Measurements from ENCODE around the gene RBBP6. TPM values are rescaled to one million over a fixed set of nuclear protein-coding genes. Genes with fewer than 3 reads are reported as not detected.
"Not testable (repeated sequence)": the region's sequence is repeated elsewhere in the genome, so short reads cannot be mapped to it uniquely, and the experiment has no call there.

The RBBP6 gene
- polyA plus RNA-seq, 4 donors = 20.7 to 54.3 (median 30.3) TPM

- H3K9me3 ChIP-seq (ENCODE audit: control insufficient read depth in 2 of 2, insufficient read depth in 1 of 2, low read depth in 1 of 2, low read length in 1 of 2) = peaks cover 0 to 3% of the 10 kb centered on the region in 2 donors
- no peaks in the 10 kb centered on the region for H3K27me3 ChIP-seq (ENCODE audit: control insufficient read depth in 3 of 3, insufficient read depth in 3 of 3, low read length in 3 of 3)
- H3K4me3 ChIP-seq (ENCODE audit: low read depth in 1 of 3, low read length in 3 of 3) = no peak overlapping the region
- DNase-seq = no peak
- no peaks in the 10 kb centered on the region for H3K4me1 ChIP-seq (ENCODE audit: control insufficient read depth in 3 of 3, insufficient read depth in 2 of 3, low read depth in 1 of 3, low read length in 2 of 3)
- H3K36me3 ChIP-seq (ENCODE audit: control insufficient read depth in 3 of 3, insufficient read depth in 2 of 3, low read depth in 1 of 3, low read length in 3 of 3) = peaks cover 19 to 40% (median 26%) of the 10 kb centered on the region in 3 donors
- no peak for FAIRE-seq
- H3K27ac ChIP-seq (ENCODE audit: low read depth in 1 of 3, low read length in 2 of 3) = no peak overlapping the region
These were observed 23.4 kb downstream of the RBBP6 start for GRCh38 chr16:24562811-24563210.

- no peak for FAIRE-seq
These were observed 29.0 kb downstream of the RBBP6 start for GRCh38 chr16:24568392-24568791.

GRCh38 chr16:24571096-24571495, 31.7 kb downstream of the RBBP6 start:
- no peaks in the 10 kb centered on the region for H3K4me1 ChIP-seq (ENCODE audit: control insufficient read depth in 3 of 3, insufficient read depth in 2 of 3, low read depth in 1 of 3, low read length in 2 of 3)
- H3K27ac ChIP-seq (ENCODE audit: low read depth in 1 of 3, low read length in 2 of 3) = no peak overlapping the region
- no peak for DNase-seq
- H3K27me3 ChIP-seq (ENCODE audit: control insufficient read depth in 3 of 3, insufficient read depth in 3 of 3, low read length in 3 of 3) = no peaks in the 10 kb centered on the region
- H3K9me3 ChIP-seq (ENCODE audit: control insufficient read depth in 2 of 2, insufficient read depth in 1 of 2, low read depth in 1 of 2, low read length in 1 of 2) = peaks cover 2 to 18% of the 10 kb centered on the region in 2 donors
- H3K36me3 ChIP-seq (ENCODE audit: control insufficient read depth in 3 of 3, insufficient read depth in 2 of 3, low read depth in 1 of 3, low read length in 3 of 3) = peaks cover 12 to 42% (median 25%) of the 10 kb centered on the region in 3 donors
- 89 to 97% (median 89%) methylated on average over 6 of the region's 6 CpGs for WGBS, 3 donors
- no peak overlapping the region for H3K4me3 ChIP-seq (ENCODE audit: low read depth in 1 of 3, low read length in 3 of 3)
- no peak for FAIRE-seq

More at GRCh38 chr16:24568392-24568791, 29.0 kb downstream of the RBBP6 start:
- Histone ChIP-seq H3K4me1 (ENCODE audit: control insufficient read depth in 3 of 3, insufficient read depth in 2 of 3, low read depth in 1 of 3, low read length in 2 of 3) (no peaks in the 10 kb centered on the region), H3K9me3 (ENCODE audit: control insufficient read depth in 2 of 2, insufficient read depth in 1 of 2, low read depth in 1 of 2, low read length in 1 of 2) (peaks cover 2 to 18% of the 10 kb centered on the region in 2 donors), H3K36me3 (ENCODE audit: control insufficient read depth in 3 of 3, insufficient read depth in 2 of 3, low read depth in 1 of 3, low read length in 3 of 3) (peaks cover 20 to 56% (median 31%) of the 10 kb centered on the region in 3 donors), H3K27me3 (ENCODE audit: control insufficient read depth in 3 of 3, insufficient read depth in 3 of 3, low read length in 3 of 3) (no peaks in the 10 kb centered on the region), H3K4me3 (ENCODE audit: low read depth in 1 of 3, low read length in 3 of 3) (no peak overlapping the region), H3K27ac (ENCODE audit: low read depth in 1 of 3, low read length in 2 of 3) (no peak overlapping the region)
- WGBS, 3 donors = 80 to 95% (median 90%) methylated on average over 4 of the region's 4 CpGs
- DNase-seq = no peak

GRCh38 chr16:24572069-24572468, 32.7 kb downstream of the RBBP6 start:
- no peak overlapping the region for H3K4me3 ChIP-seq (ENCODE audit: low read depth in 1 of 3, low read length in 3 of 3)
- H3K27me3 ChIP-seq (ENCODE audit: control insufficient read depth in 3 of 3, insufficient read depth in 3 of 3, low read length in 3 of 3) = no peaks in the 10 kb centered on the region
- H3K27ac ChIP-seq (ENCODE audit: low read depth in 1 of 3, low read length in 2 of 3) = no peak overlapping the region
- DNase-seq = no peak
- no peak for FAIRE-seq
- H3K36me3 ChIP-seq (ENCODE audit: control insufficient read depth in 3 of 3, insufficient read depth in 2 of 3, low read depth in 1 of 3, low read length in 3 of 3) = peaks cover 5 to 35% (median 21%) of the 10 kb centered on the region in 3 donors
- peaks cover 2 to 17% of the 10 kb centered on the region in 2 donors for H3K9me3 ChIP-seq (ENCODE audit: control insufficient read depth in 2 of 2, insufficient read depth in 1 of 2, low read depth in 1 of 2, low read length in 1 of 2)
- H3K4me1 ChIP-seq (ENCODE audit: control insufficient read depth in 3 of 3, insufficient read depth in 2 of 3, low read depth in 1 of 3, low read length in 2 of 3) = no peaks in the 10 kb centered on the region
- 94 to 100% (median 97%) methylated on average over 2 of the region's 2 CpGs for WGBS, 3 donors

GRCh38 chr16:24573141-24573540, 33.8 kb downstream of the RBBP6 start:
- Histone ChIP-seq H3K4me1 (ENCODE audit: control insufficient read depth in 3 of 3, insufficient read depth in 2 of 3, low read depth in 1 of 3, low read length in 2 of 3) (no peaks in the 10 kb centered on the region), H3K4me3 (ENCODE audit: low read depth in 1 of 3, low read length in 3 of 3) (no peak overlapping the region), H3K27me3 (ENCODE audit: control insufficient read depth in 3 of 3, insufficient read depth in 3 of 3, low read length in 3 of 3) (no peaks in the 10 kb centered on the region), H3K27ac (ENCODE audit: low read depth in 1 of 3, low read length in 2 of 3) (no peak overlapping the region), H3K9me3 (ENCODE audit: control insufficient read depth in 2 of 2, insufficient read depth in 1 of 2, low read depth in 1 of 2, low read length in 1 of 2) (peaks cover 2 to 15% of the 10 kb centered on the region in 2 donors), H3K36me3 (ENCODE audit: control insufficient read depth in 3 of 3, insufficient read depth in 2 of 3, low read depth in 1 of 3, low read length in 3 of 3) (peaks cover 3 to 28% (median 18%) of the 10 kb centered on the region in 3 donors)
- DNase-seq (no peak), FAIRE-seq (no peak)
- 94 to 97% (median 95%) methylated on average over 6 of the region's 6 CpGs for WGBS, 3 donors

GRCh38 chr16:24574515-24575485, 35.4 kb downstream of the RBBP6 start:
- not testable (repeated sequence) for H3K4me1 ChIP-seq (ENCODE audit: control insufficient read depth in 3 of 3, insufficient read depth in 2 of 3, low read depth in 1 of 3, low read length in 2 of 3); H3K9me3 ChIP-seq (ENCODE audit: control insufficient read depth in 2 of 2, insufficient read depth in 1 of 2, low read depth in 1 of 2, low read length in 1 of 2); H3K27ac ChIP-seq (ENCODE audit: low read depth in 1 of 3, low read length in 2 of 3); H3K27me3 ChIP-seq (ENCODE audit: control insufficient read depth in 3 of 3, insufficient read depth in 3 of 3, low read length in 3 of 3); FAIRE-seq; H3K4me3 ChIP-seq (ENCODE audit: low read depth in 1 of 3, low read length in 3 of 3); DNase-seq
- WGBS, 3 donors = 97 to 98% (median 97%) methylated on average over 43 to 64 of the region's 66 CpGs
- H3K36me3 ChIP-seq (ENCODE audit: control insufficient read depth in 3 of 3, insufficient read depth in 2 of 3, low read depth in 1 of 3, low read length in 3 of 3) = peaks cover 0 to 18% (median 7%) of the 10 kb centered on the region in 3 donors

GRCh38 chr16:24575791-24576190, 36.4 kb downstream of the RBBP6 start:
- H3K27me3 ChIP-seq (ENCODE audit: control insufficient read depth in 3 of 3, insufficient read depth in 3 of 3, low read length in 3 of 3); DNase-seq; FAIRE-seq; H3K4me1 ChIP-seq (ENCODE audit: control insufficient read depth in 3 of 3, insufficient read depth in 2 of 3, low read depth in 1 of 3, low read length in 2 of 3); H3K9me3 ChIP-seq (ENCODE audit: control insufficient read depth in 2 of 2, insufficient read depth in 1 of 2, low read depth in 1 of 2, low read length in 1 of 2); H3K27ac ChIP-seq (ENCODE audit: low read depth in 1 of 3, low read length in 2 of 3); H3K4me3 ChIP-seq (ENCODE audit: low read depth in 1 of 3, low read length in 3 of 3): not testable (repeated sequence)
- H3K36me3 ChIP-seq (ENCODE audit: control insufficient read depth in 3 of 3, insufficient read depth in 2 of 3, low read depth in 1 of 3, low read length in 3 of 3) = peaks cover 0 to 13% (median 6%) of the 10 kb centered on the region in 3 donors
- WGBS, 3 donors = 88 to 89% (median 89%) methylated on average over 4 of the region's 4 CpGs

- Histone ChIP-seq H3K4me3 (ENCODE audit: low read depth in 1 of 3, low read length in 3 of 3) (no peak overlapping the region), H3K36me3 (ENCODE audit: control insufficient read depth in 3 of 3, insufficient read depth in 2 of 3, low read depth in 1 of 3, low read length in 3 of 3) (no peaks in the 10 kb centered on the region), H3K9me3 (ENCODE audit: control insufficient read depth in 2 of 2, insufficient read depth in 1 of 2, low read depth in 1 of 2, low read length in 1 of 2) (peaks cover 0 to 3% of the 10 kb centered on the region in 2 donors), H3K4me1 (ENCODE audit: control insufficient read depth in 3 of 3, insufficient read depth in 2 of 3, low read depth in 1 of 3, low read length in 2 of 3) (no peaks in the 10 kb centered on the region), H3K27ac (ENCODE audit: low read depth in 1 of 3, low read length in 2 of 3) (no peak overlapping the region), H3K27me3 (ENCODE audit: control insufficient read depth in 3 of 3, insufficient read depth in 3 of 3, low read length in 3 of 3) (no peaks in the 10 kb centered on the region)
- FAIRE-seq = no peak
- DNase-seq = no peak
- 70 to 90% (median 85%) methylated on average over 11 of the region's 11 CpGs for WGBS, 3 donors
These were observed 37.8 kb downstream of the RBBP6 start for GRCh38 chr16:24577167-24577566.

All from small intestine (tissue), 7 donors.